NCI-H748 treated with DMSO at 0.1 percent for 48 hours (cell line): ENCODE measurements around the gene PHF21A.

Experiments used
- DNase-seq: peaks from one replicate; lab custom pipeline; 2025; lab: John Stamatoyannopoulos, UW

PHF21A gene

DNA sequence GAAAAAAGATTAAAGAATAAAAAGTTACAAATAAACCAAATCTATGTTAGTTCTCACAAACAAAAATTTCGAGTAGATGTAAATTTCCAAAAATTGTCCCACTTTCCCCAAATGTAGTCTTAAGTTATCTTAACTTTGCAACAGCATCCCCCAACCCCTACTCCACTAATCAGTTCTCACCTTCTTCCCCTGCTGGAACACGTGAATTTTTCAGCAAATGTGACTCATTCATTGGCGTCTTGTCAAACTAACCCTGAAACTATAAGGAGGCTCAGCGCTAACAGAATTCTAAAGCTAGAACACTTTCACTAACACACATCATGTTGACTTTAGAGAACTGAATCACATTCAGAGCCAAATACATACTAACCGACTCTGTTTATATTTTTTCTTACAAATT, 46.1 kb downstream of the PHF21A start:
- no peak for DNase-seq

- no peak for DNase-seq
Observed at GRCh38 chr11:46073632-46074031, 47.6 kb downstream of the PHF21A start.

GRCh38 chr11:46072172-46072964, 48.9 kb downstream of the PHF21A start:
- DNase-seq = no peak

GRCh38 chr11:46071091-46071490, 50.2 kb downstream of the PHF21A start:
- DNase-seq = no peak

DNA sequence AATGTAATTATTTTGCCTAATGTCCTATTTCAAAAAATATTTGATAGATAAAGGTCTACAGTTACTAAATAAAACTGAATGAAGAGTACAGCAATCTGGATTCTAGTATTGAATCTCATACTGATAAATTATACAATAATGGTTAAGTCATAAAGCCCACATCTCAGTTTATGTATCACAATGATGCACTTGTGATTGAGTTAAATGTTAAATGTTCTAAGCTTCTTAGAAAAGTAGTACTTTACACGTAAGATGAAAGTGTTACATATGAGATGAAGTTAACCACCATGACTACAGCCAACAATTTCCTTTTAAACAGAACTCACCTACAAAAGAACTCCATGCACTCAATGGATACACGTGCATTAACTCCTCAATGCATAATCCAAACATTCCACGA, 51.7 kb downstream of the PHF21A start:
- DNase-seq = no peak

- DNase-seq = no peak
Observed at GRCh38 chr11:46066335-46066734, 54.9 kb downstream of the PHF21A start.

DNA sequence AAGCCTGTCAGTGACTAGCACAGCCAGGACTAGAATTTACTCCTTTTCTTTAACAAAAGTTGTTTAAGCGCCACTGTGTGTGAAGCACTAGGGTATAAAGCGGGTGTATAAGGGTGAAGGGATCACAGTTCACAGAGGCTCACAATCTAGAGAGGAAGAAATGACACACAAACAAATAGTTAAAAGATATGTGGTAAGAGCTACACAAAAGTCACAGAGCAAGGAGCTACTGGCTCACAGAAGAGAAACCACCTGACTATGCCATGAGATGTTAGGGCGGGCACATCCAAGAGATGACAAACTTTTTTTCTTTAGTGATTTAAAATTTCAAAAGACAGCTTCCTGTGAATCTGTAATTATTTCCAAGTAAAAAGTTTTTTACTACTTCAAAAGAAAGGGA, 55.6 kb downstream of the PHF21A start:
- no peak for DNase-seq

DNA sequence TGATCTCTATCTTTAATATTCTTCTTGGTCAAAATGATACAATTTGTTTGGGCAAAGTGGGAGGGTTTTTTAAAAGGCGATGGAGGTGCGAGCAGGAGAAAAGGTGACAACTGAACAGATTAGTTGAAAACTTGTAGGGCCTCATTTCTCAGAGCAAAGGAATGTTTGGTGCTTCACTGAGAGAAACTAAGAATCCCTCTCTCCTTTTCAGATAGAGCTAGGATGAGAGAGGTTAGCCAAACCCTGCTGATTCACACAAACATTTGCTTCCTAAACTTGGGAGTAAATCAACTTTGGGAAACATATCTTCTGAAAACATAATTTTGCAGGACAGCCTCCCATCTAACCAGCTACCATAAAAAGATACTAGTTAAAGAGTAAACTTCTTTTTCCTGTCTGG, 57.0 kb downstream of the PHF21A start:
- no peak for DNase-seq

- DNase-seq = no peak
Observed at GRCh38 chr11:46063138-46063537, 58.1 kb downstream of the PHF21A start.

- no peak for DNase-seq
Observed at GRCh38 chr11:46060013-46060412, 61.2 kb downstream of the PHF21A start.

- no peak for DNase-seq
Observed at GRCh38 chr11:46057489-46057888, 63.8 kb downstream of the PHF21A start.

DNA sequence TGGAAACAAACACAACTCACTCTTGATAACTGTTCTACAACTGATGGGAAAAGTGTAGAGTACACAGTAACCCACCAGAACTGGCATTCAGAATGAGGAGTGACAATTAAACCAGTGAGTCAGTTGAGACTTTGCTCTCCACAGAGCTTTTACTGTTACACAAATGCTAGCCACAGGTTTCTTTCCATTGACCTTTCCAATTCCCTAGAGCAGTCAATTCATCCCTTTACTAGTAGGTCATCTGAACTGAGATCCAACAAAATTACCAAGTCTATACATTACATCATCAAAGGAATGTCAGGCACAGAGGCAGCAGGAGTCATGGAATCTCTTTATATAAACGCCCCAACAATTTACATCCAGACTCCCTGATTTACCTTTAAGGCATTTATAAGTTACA, 65.9 kb downstream of the PHF21A start:
- no peak for DNase-seq

- DNase-seq = no peak
Observed at GRCh38 chr11:46051102-46051501, 70.2 kb downstream of the PHF21A start.

- no peak for DNase-seq
Observed at GRCh38 chr11:46050662-46051061, 70.6 kb downstream of the PHF21A start.

DNA sequence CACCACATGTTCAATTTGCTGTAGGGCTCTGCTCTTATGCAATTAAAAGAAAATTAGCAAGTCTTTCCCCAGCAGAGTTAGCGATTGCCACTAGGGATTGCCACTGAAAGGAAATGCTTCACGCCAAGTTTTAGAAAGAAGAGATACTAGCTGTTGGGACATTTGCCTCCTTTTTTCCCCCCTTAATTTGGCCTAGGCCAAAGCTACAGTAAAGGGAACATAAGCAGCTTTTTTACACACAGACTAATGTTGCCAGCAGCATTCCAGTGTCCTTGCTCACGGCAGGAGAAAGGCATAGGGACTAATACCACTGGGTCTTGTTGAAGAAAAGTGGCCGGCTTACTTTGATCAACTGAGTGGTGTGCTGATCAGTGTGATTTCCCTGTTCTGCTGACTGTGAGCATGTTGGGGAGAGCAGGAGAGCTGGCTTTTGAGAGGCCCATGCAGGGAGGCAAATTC, 71.2 kb downstream of the PHF21A start:
- DNase-seq = no peak

DNA sequence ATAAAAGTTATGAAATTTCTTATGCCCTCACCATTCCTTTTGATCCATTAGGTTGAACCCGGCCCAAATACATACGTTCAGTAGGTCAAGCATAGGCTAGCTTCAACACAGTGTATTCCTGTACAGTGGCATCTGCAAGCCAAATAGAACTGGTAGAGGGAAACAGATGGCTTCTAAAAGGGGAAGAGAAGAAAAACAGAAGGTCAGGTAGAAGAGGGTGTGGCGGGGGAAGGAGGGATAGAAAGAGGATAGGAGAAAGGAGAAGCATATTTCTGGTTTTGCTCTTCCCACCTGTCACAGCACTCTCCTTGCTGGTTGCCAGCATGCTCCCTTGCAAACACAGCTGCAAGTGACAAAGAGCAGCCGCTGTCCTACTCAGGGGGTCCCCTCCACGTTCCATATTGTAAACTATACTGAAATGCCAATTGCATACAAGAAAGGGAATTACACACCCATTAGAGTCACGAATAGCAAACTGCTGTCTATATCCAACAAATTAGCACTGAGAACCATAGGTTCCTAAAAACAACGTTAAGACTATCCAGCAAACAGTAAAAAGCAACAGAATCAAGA, 71.8 kb downstream of the PHF21A start:
- DNase-seq = no peak

- no peak for DNase-seq
Observed at GRCh38 chr11:46048198-46048597, 73.1 kb downstream of the PHF21A start.

DNA sequence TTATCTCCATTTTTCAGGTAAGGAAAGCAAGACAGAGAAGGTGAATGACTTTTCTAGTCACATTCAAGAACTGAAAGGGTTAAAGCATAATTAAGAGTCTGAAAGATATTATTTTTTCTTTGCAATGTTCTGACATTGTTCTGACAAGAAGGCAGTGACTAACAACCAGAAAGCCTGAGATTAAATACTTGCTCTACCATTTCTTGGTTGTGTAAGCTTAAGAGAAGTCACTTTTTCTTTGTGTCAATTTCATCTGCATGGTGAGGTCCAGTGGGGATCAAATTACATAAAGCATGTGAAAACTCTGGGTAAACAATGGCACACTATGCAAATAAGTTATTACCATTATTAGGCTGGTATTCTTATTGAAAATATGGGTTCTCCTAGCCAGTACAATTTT, 73.7 kb downstream of the PHF21A start:
- peak; percentile 4 for DNase-seq

GRCh38 chr11:46045811-46046210, 75.4 kb downstream of the PHF21A start:
- no peak for DNase-seq

DNA sequence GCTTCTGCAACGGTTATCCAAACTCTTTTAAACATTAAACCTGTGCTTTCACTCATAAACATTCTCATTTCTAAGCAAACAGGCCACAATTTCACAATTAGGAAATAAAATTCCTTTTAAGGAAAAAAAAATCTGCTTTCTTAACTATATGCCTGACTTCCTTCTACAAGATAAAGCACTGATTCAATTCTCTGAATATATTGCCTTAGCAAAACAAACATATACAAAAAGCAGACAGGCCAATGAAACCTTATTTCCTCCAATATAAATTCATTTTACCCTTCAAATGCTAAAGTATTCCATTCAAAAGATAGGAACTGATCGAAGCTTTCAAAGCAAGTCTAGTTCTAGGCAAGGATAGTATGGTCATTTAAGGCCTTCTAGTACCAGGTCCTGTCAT, 76.7 kb downstream of the PHF21A start:
- no peak for DNase-seq

DNA sequence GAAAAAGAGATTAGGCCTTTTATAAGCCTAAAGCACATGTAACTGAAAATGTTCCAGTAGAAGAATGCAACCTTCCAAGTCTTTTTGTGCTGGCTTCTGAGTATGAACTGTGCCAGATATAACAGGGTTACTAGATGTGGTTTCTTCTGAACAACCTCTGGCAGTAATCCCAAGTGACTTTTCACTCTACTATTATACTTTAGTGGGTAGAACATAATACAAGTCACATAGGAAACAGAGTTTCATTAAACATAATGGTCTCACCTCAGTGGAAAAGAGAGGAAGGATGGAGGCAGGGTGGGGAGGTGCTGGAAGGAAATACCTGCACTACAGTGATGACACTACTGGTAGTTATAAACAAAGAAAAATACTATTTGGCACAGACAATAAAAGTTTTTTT, 81.3 kb downstream of the PHF21A start:
- DNase-seq = no peak

GRCh38 chr11:46038529-46038928, 82.7 kb downstream of the PHF21A start:
- DNase-seq = no peak

- no peak for DNase-seq
Observed at GRCh38 chr11:46036969-46037368, 84.3 kb downstream of the PHF21A start.

GRCh38 chr11:46036009-46036408, 85.2 kb downstream of the PHF21A start:
- no peak for DNase-seq
